ENCODE measurements around the gene PLCB2. TPM values are rescaled to one million over a fixed set of nuclear protein-coding genes. Genes with fewer than 3 reads are reported as not detected.
A peak's percentile ranks its signal among the peaks of the same experiment; 100 is the strongest.

Gene PLCB2, protein sequence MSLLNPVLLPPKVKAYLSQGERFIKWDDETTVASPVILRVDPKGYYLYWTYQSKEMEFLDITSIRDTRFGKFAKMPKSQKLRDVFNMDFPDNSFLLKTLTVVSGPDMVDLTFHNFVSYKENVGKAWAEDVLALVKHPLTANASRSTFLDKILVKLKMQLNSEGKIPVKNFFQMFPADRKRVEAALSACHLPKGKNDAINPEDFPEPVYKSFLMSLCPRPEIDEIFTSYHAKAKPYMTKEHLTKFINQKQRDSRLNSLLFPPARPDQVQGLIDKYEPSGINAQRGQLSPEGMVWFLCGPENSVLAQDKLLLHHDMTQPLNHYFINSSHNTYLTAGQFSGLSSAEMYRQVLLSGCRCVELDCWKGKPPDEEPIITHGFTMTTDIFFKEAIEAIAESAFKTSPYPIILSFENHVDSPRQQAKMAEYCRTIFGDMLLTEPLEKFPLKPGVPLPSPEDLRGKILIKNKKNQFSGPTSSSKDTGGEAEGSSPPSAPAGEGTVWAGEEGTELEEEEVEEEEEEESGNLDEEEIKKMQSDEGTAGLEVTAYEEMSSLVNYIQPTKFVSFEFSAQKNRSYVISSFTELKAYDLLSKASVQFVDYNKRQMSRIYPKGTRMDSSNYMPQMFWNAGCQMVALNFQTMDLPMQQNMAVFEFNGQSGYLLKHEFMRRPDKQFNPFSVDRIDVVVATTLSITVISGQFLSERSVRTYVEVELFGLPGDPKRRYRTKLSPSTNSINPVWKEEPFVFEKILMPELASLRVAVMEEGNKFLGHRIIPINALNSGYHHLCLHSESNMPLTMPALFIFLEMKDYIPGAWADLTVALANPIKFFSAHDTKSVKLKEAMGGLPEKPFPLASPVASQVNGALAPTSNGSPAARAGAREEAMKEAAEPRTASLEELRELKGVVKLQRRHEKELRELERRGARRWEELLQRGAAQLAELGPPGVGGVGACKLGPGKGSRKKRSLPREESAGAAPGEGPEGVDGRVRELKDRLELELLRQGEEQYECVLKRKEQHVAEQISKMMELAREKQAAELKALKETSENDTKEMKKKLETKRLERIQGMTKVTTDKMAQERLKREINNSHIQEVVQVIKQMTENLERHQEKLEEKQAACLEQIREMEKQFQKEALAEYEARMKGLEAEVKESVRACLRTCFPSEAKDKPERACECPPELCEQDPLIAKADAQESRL
- total RNA-seq = 10 to 100 TPM in 2 of 3 donors, 1 to 10 TPM in 1; 9.9 to 21.8 (median 17.4) TPM
- long read RNA-seq, donor 1, partial matches to known transcripts = 2 of 8 reads
- long read RNA-seq, donor 1, other reads (novel, unspliced or antisense) = 6 of 8 reads
- long read RNA-seq, donor 2, partial matches to known transcripts = 1 of 2 reads
- long read RNA-seq, donor 2, other reads (novel, unspliced or antisense) = 1 of 2 reads

DNA sequence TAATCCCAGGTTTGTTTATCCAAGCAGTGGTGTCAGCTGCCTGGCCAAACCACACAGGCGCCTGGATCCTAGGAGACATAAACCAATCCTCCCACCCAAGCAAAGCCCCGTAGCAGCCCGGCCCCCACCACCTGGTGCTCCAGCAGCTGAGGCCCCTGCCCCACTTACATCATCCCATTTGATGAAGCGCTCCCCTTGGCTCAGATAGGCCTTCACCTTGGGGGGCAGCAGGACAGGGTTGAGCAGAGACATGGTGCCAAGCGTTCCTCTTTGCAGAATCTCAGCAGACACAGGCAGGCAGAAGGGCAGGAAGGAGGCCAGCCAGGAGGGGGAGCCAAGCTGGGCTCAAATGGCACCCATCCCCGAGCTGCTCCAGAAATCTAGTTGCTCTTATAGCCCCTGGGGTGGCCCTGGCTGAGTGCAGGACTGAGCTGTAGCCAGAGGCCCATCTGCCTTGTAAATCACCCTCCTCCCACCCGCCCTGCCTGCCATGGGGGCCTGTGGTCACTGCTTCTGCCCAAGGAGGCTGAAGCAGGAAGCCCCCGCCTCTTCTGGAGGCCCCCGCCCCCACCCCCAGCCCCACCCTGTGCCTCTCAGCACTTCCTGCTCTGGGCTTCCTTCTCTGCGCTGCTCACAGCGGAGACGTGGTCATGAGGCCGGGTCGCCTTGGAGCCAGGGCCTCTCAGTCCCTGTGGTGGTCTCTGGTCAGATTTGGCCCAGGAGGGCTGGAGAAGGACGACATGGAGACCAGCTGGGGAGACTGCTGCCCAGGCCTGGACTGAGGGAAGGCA is at the start of gene PLCB2:
Gene PLCB2 (minus strand): TSS at position 515 of the 791 bp plus-strand sequence. CDS start 263 bp downstream, at position 252.
- TF ChIP-seq, protein P1, sequence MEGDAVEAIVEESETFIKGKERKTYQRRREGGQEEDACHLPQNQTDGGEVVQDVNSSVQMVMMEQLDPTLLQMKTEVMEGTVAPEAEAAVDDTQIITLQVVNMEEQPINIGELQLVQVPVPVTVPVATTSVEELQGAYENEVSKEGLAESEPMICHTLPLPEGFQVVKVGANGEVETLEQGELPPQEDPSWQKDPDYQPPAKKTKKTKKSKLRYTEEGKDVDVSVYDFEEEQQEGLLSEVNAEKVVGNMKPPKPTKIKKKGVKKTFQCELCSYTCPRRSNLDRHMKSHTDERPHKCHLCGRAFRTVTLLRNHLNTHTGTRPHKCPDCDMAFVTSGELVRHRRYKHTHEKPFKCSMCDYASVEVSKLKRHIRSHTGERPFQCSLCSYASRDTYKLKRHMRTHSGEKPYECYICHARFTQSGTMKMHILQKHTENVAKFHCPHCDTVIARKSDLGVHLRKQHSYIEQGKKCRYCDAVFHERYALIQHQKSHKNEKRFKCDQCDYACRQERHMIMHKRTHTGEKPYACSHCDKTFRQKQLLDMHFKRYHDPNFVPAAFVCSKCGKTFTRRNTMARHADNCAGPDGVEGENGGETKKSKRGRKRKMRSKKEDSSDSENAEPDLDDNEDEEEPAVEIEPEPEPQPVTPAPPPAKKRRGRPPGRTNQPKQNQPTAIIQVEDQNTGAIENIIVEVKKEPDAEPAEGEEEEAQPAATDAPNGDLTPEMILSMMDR (IDR thresholded peaks at IDR 0.05) = no peak
- ATAC-seq = peak; percentile 85
- Histone ChIP-seq H3K4me3 (no peak within 1 kb of the TSS), H3K9me3 (no peaks in the 10 kb centered on the region), H3K4me1 (ENCODE audit: low read depth) (no peaks in the 10 kb centered on the region), H3K36me3 (ENCODE audit: low read depth) (no peaks in the 10 kb centered on the region)
- peak; percentile 57 to 82 (median 65) for DNase-seq
- intact Hi-C loops (cut with DNase I, micrococcal nuclease) = no loop called here

DNA sequence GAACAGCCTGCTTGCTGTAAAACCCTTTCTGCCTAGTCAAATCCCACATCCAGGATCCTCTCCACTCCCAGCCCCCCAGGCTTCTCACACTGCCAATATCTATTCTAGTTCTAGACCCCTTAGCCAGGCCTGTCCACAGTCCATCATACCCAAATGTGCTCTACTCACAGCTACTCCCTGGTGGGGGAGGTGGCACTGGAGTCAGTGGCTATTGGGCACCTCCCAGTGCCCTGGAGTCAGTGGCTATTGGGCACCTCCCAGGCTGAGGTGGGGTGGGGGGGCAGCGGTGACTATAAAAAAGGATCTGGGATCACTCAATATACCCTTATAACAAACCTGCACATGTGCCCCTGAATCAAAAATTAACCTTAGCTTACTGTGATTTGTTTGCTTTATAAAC is 49.5 kb upstream of the PLCB2 start:
- Histone ChIP-seq H3K36me3 (ENCODE audit: low read depth) (no peaks in the 10 kb centered on the region), H3K9me3 (no peaks in the 10 kb centered on the region), H3K4me3 (no peak overlapping the region), H3K4me1 (ENCODE audit: low read depth) (peaks cover 21% of the 10 kb centered on the region)
- intact Hi-C loops (cut with DNase I, micrococcal nuclease) = no loop called here
- DNase-seq (peak; percentile 51 to 70 (median 59)), ATAC-seq (peak; percentile 13)
- TF ChIP-seq, protein P1 (IDR thresholded peaks at IDR 0.05) = no peak

DNA sequence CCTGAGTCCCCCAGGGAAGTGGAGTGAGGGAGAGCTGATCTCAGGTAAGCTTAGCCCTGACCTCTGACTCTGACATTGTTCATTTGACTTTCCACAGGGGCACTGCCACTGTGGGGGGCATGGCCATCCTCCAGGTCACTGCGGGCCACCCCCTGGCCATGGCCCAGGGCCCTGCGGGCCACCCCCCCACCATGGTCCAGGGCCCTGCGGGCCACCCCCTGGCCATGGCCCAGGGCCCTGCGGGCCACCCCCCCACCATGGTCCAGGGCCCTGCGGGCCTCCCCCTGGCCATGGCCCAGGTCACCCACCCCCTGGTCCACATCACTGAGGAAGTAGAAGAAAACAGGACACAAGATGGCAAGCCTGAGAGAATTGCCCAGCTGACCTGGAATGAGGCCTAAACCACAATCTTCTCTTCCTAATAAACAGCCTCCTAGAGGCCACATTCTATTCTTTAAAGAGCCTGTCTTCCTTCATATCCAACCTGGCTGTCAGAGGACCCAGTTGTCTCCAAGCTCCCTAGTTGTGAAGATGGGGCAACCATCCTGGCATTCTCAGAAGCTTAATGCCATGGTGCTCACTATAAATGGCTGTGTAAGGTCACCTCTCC is 48.3 kb upstream of the PLCB2 start:
- TF ChIP-seq, protein P1 (IDR thresholded peaks at IDR 0.05) = no peak
- Histone ChIP-seq H3K4me3 (no peak overlapping the region), H3K9me3 (no peaks in the 10 kb centered on the region), H3K36me3 (ENCODE audit: low read depth) (no peaks in the 10 kb centered on the region), H3K4me1 (ENCODE audit: low read depth) (peaks cover 21% of the 10 kb centered on the region)
- no peak for ATAC-seq
- intact Hi-C loops (cut with DNase I, micrococcal nuclease) = no loop called here
- peak in 1 of 3 donors; percentile 28 for DNase-seq

DNA sequence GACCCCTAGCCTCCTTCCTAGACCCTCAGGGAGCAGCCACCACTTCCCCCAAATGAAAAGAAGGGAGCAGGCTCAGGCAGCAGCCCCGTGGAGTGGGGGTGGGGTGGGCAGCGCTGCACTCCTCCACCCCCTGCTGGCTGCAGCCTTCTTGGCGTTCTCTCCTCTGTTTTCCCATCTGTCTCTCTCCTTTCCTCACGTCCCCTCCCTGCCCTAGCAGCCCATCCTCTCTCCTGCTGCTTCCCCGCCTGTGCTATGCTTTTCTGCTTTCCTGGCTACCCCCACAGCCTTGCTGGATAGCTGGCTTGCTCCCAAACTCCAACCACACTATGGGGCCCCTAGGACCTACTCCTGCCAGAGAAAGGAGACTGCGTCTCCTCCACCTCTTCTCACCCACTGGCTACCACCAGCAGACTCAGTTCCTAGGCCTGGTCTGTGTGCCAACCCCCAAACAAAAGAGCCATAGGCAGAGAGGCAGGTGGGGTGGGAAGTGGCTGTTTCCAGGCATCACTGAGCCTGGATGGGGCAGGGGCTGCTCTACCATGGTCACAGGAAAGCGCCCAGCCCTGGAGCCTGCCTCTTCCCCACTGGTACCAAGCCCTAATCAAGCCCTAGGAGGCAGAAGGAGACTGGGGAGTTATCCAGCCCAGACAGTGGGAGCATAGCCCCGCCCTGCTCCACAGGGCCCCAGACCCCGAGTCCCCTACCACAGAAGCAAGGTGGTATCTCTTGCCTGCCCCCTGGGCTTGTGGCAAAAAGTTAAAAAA is 46.9 kb upstream of the PLCB2 start:
- intact Hi-C loops (cut with DNase I, micrococcal nuclease) = no loop called here
- H3K4me3 ChIP-seq = no peak overlapping the region
- TF ChIP-seq, protein P1 (IDR thresholded peaks at IDR 0.05) = no peak
- DNase-seq (peak in 1 of 3 donors; percentile 46), ATAC-seq (no peak)
- peaks cover 21% of the 10 kb centered on the region for H3K4me1 ChIP-seq (ENCODE audit: low read depth)
- no peaks in the 10 kb centered on the region for H3K9me3 ChIP-seq
- no peaks in the 10 kb centered on the region for H3K36me3 ChIP-seq (ENCODE audit: low read depth)

Measured in mucosa of descending colon (tissue), 3 donors.